ENCODE results near the gene GRAMD2B. TPM values are rescaled to one million over a fixed set of nuclear protein-coding genes. Genes with fewer than 3 reads are reported as not detected.

Gene GRAMD2B
- total RNA-seq, 1 experiment from 2014 or later = 11.1 TPM

DNA sequence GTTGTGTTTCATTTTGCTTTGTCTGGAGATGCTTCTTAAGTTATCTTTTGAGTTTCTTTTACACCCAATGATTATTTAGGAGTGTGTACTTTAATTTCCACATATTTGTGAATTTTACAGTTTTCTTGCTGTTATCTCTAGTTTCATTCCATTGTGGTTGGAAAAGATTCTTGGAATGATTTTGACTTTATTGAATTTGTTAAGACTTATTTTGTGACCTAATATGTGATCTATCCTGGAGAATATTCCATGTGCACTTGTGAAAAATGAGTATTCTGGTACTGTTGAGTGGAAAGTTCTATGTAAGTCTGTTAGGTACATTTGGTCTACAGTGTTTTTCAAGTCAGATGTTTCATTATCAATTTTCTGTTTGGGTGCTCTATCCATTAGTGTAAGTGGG lies 24.4 kb upstream of the GRAMD2B start:
- Mint-ChIP-seq H3K27me3 (ENCODE audit: insufficient read depth, unreplicated experiment) (no peaks in the 10 kb centered on the region), H3K4me1 (ENCODE audit: insufficient read depth, unreplicated experiment) (peaks cover 4% of the 10 kb centered on the region), H3K36me3 (ENCODE audit: insufficient read depth, unreplicated experiment) (no peaks in the 10 kb centered on the region), H3K4me3 (ENCODE audit: unreplicated experiment) (no peak overlapping the region), H3K27ac (ENCODE audit: low read depth, unreplicated experiment) (no peak overlapping the region), H3K9me3 (ENCODE audit: unreplicated experiment) (peaks cover 30% of the 10 kb centered on the region)
- CTCF ChIA-PET = no interaction called here
- intact Hi-C loops (cut with micrococcal nuclease) = no loop called here
- no peak for DNase-seq (ENCODE audit: unreplicated experiment)
- POLR2A ChIA-PET = no interaction called here
- no TSS peak for BruUV-seq (replicated peaks)
- TF ChIP-seq, protein P1, sequence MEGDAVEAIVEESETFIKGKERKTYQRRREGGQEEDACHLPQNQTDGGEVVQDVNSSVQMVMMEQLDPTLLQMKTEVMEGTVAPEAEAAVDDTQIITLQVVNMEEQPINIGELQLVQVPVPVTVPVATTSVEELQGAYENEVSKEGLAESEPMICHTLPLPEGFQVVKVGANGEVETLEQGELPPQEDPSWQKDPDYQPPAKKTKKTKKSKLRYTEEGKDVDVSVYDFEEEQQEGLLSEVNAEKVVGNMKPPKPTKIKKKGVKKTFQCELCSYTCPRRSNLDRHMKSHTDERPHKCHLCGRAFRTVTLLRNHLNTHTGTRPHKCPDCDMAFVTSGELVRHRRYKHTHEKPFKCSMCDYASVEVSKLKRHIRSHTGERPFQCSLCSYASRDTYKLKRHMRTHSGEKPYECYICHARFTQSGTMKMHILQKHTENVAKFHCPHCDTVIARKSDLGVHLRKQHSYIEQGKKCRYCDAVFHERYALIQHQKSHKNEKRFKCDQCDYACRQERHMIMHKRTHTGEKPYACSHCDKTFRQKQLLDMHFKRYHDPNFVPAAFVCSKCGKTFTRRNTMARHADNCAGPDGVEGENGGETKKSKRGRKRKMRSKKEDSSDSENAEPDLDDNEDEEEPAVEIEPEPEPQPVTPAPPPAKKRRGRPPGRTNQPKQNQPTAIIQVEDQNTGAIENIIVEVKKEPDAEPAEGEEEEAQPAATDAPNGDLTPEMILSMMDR (IDR thresholded peaks at IDR 0.05; ENCODE audit: unreplicated experiment) = no peak

DNA sequence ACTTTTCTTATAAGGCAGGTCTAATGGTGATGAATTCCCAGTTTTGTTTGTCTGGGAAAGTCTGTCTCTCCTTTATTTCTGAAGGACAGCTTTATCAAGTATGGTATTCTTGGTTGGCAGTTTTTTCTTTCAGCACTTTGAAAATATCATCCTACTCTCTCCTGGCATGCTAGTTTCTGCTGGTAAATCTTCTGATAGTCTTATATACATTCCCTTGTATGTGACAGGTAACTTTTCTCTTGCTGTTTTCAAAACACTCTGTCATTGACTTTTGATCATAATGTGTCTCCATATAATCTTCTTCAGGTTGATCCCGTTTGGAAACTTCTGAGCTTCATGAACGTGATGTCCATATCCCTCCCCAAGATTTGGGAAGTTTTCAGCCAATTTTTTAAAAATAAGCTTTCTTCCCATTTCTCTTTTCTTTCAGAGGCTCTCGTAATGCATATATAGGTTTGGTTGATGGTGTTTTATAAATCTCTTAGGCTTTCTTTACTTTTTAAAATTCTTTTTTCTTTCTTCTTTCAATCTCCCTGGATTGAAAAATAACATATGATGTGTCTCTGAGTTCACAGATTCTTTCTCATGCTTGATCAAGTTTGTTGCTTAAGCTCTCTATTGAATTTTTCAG lies 22.5 kb upstream of the GRAMD2B start:
- Mint-ChIP-seq H3K4me1 (ENCODE audit: insufficient read depth, unreplicated experiment) (no peaks in the 10 kb centered on the region), H3K36me3 (ENCODE audit: insufficient read depth, unreplicated experiment) (no peaks in the 10 kb centered on the region), H3K27me3 (ENCODE audit: insufficient read depth, unreplicated experiment) (no peaks in the 10 kb centered on the region), H3K27ac (ENCODE audit: low read depth, unreplicated experiment) (no peak overlapping the region), H3K9me3 (ENCODE audit: unreplicated experiment) (peaks cover 35% of the 10 kb centered on the region), H3K4me3 (ENCODE audit: unreplicated experiment) (no peak overlapping the region)
- BruUV-seq (replicated peaks) = no TSS peak
- intact Hi-C loops (cut with micrococcal nuclease) = no loop called here
- TF ChIP-seq, protein P1 (IDR thresholded peaks at IDR 0.05; ENCODE audit: unreplicated experiment) = no peak
- ChIA-PET POLR2A (interaction anchor here (0.5 to 2.6 kb wide), 7 partner anchors 12 to 194 kb away, joined by 3 to 11 read pairs (median 3); partner anchors contain the start of genes ALDH7A1 and GRAMD2B), CTCF (interaction anchor here (0.7 to 1.7 kb wide), 2 partner anchors 30 to 100 kb away, joined by 3 to 5 read pairs; no protein-coding TSS in a partner anchor)
- no peak for DNase-seq (ENCODE audit: unreplicated experiment)

DNA sequence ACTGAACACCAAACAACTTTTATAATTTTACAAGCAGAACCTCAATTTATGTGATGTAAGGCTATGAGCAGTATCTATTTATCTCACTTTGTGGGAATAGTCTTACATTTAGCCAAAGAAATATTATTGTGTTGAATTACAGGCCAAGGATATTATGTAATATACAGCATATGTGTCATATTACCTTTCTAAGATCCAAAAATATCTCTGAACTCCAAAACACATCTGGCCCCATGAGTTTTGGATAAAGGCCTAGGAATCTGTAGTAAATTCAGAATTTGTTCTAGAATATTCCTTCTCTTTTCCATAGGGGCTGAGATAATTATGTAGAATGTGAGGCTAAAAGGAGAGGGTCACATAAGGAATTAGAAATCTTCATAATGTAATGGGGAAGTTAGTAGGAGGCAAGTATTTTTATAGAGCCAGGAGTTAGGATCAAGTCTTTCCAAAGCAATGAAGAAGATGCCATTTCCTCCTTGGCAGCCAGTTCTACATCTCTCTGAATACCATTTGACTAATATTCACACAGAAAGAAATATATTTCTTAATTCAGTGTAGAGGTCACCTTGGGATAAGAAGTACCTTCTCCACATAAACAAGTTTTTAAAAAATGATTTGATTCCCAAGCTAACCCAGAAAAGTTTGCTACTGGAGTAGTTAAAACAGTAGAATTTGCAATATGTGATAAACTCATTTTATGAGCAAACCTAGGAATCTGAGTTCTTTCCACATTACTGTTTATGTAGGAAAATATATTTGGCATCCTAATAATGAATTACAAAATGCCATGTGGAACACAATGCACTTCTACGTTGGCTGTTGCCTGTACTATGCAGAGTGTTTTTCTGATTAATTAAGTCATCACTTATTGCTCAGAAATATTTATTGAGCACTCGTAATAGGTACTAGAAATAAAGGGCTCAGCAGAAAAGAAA lies 20.3 kb upstream of the GRAMD2B start:
- no peak overlapping the region for H3K4me3 Mint-ChIP-seq (ENCODE audit: unreplicated experiment)
- H3K36me3 Mint-ChIP-seq (ENCODE audit: insufficient read depth, unreplicated experiment) = no peaks in the 10 kb centered on the region
- TF ChIP-seq, protein P1 (IDR thresholded peaks at IDR 0.05; ENCODE audit: unreplicated experiment) = no peak
- POLR2A ChIA-PET = interaction anchor here (2.6 kb wide), 1 partner anchor 20 kb away, joined by 11 read pairs; the partner anchor contains the start of gene GRAMD2B
- CTCF ChIA-PET = interaction anchor here (1.3 kb wide), 1 partner anchor 136 kb away, joined by 4 read pairs; no protein-coding TSS in a partner anchor
- H3K27me3 Mint-ChIP-seq (ENCODE audit: insufficient read depth, unreplicated experiment) = no peaks in the 10 kb centered on the region
- H3K9me3 Mint-ChIP-seq (ENCODE audit: unreplicated experiment) = peaks cover 35% of the 10 kb centered on the region
- intact Hi-C loops (cut with micrococcal nuclease) = no loop called here
- no peak for DNase-seq (ENCODE audit: unreplicated experiment)
- no peaks in the 10 kb centered on the region for H3K4me1 Mint-ChIP-seq (ENCODE audit: insufficient read depth, unreplicated experiment)
- H3K27ac Mint-ChIP-seq (ENCODE audit: low read depth, unreplicated experiment) = no peak overlapping the region
- BruUV-seq (replicated peaks) = no TSS peak

DNA sequence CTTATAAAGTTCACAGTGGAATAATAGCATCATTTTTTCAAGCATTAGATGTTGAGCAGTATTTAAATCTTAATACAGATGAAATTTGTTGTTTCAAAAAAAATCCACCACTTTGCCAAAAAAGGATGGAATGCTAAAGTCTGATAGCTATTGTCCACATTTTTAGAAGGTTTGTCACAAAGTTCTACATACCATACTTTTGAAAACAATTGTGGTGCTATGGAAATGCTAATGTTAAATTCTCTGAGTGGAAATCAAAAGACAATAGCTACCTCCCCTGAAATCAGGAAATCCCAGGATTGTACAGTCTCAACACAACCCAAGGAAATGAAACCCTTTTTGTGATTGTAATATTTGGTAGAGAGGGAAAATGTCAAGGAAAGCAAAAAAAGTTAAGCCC lies 19.3 kb upstream of the GRAMD2B start:
- H3K36me3 Mint-ChIP-seq (ENCODE audit: insufficient read depth, unreplicated experiment) = no peaks in the 10 kb centered on the region

More for the DNA sequence above, 19.3 kb upstream of the GRAMD2B start:
- BruUV-seq (replicated peaks) = no TSS peak
- Mint-ChIP-seq H3K9me3 (ENCODE audit: unreplicated experiment) (peaks cover 27% of the 10 kb centered on the region), H3K4me1 (ENCODE audit: insufficient read depth, unreplicated experiment) (no peaks in the 10 kb centered on the region), H3K27ac (ENCODE audit: low read depth, unreplicated experiment) (no peak overlapping the region), H3K4me3 (ENCODE audit: unreplicated experiment) (no peak overlapping the region), H3K27me3 (ENCODE audit: insufficient read depth, unreplicated experiment) (no peaks in the 10 kb centered on the region)
- ChIA-PET POLR2A (interaction anchor here (0.6 to 2.0 kb wide), 4 partner anchors 11 to 38 kb away, joined by 3 to 6 read pairs (median 3); partner anchors contain the start of gene GRAMD2B), CTCF (interaction anchor here (0.8 kb wide), 1 partner anchor 33 kb away, joined by 3 read pairs; no protein-coding TSS in a partner anchor)
- DNase-seq (ENCODE audit: unreplicated experiment) = no peak
- intact Hi-C loops (cut with micrococcal nuclease) = no loop called here
- TF ChIP-seq, protein P1 (IDR thresholded peaks at IDR 0.05; ENCODE audit: unreplicated experiment) = no peak
